IPS-18c (cell line): ENCODE results near the gene SPTLC2.
"Not testable (repeated sequence)": the region's sequence is repeated elsewhere in the genome, so short reads cannot be mapped to it uniquely, and the experiment has no call there.

Experiments used
- H3K4me3 ChIP-seq: 2 replicates; pipeline ENCODE4 v1.7.0; 2013; ENCODE audit warnings: low read depth, mild to moderate bottlenecking, low read length, moderate library complexity; ENCODE audit not compliant: insufficient read depth
- H3K9me3 ChIP-seq: one replicate; pipeline ENCODE4 v1.6.1; 2013; ENCODE audit warnings: mild to moderate bottlenecking, low read length, moderate library complexity; ENCODE audit not compliant: control insufficient read depth, insufficient read depth

Gene SPTLC2

DNA sequence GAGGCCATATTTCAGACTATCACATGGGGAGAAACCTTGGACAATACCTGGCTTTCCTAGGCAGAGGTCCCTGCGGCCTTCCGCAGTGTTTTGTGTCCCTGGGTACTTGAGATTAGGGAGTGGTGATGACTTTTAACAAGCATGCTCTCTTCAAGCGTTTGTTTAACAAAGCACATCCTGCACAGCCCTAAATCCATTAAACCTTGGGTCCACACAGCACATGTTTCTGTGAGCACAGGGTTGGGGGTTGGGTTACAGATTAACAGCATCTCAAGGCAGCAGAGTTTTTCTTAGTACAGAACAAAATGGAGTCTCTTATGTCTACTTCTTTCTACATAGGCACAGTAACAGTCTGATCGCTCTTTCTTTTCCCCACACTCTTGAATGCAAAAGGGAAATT is 19.4 kb upstream of the SPTLC2 start:
- H3K9me3 ChIP-seq, H3K4me3 ChIP-seq: not testable (repeated sequence)

DNA sequence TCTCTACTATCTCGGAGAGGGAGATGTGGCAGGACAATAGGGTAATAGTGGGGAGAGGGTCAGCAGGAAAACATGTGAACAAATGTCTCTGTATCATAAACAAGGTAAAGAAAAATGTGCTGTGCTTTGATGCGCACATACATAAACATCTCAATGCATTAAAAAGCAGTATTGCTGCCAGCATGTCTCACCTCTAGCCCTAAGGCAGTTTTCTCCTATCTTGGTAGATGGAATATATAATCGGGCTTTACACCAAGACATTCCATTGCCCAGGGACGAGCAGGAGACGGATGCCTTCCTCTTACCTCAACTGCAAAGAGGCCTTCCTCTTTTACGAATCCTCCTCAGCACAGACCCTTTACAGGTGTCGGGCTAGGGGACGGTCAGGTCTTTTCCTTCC is 19.0 kb upstream of the SPTLC2 start:
- H3K9me3 ChIP-seq = not testable (repeated sequence)

DNA sequence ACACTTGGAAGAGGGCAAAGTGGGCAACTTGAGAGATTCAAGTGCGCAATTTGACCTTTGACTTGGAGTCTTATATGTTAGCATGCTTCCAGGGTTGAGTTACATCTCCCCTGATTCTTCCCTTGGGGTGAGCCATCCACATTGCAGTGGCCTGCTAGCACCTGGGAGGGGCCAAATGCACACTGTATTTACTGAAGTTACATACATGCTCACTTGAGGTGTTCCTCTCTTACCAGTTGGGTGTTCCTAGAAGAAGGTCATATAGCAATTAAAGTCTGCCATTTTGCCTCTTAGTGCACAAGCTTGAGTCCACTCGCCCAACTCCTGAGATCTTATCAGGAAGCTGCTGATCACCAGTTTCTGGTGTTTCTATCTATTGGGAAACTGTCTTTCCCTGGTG is 13.7 kb upstream of the SPTLC2 start:
- Histone ChIP-seq H3K9me3 (peaks cover 4% of the 10 kb centered on the region), H3K4me3 (no peak overlapping the region)

More for the DNA sequence above, 19.0 kb upstream of the SPTLC2 start:
- H3K4me3 ChIP-seq = not testable (repeated sequence)

DNA sequence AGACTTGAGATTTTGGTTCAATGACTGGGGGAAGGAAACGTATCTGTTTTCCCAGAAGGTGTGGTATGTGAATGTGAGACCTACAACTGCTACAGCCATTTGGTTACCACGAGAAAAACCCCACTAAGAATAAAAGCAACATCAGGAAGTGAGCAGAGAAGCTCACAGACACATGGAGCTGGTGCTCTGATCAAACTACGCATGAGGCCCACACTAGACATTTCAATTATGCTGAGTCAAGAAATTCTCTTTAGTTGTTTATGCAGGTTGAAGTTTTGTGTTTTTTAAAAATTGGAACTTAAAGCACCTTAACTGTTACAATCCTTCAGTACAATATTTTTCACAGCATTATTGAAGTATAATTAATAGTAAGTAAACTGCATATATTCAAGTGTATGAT is 8.9 kb upstream of the SPTLC2 start:
- no peak overlapping the region for H3K4me3 ChIP-seq
- no peaks in the 10 kb centered on the region for H3K9me3 ChIP-seq

DNA sequence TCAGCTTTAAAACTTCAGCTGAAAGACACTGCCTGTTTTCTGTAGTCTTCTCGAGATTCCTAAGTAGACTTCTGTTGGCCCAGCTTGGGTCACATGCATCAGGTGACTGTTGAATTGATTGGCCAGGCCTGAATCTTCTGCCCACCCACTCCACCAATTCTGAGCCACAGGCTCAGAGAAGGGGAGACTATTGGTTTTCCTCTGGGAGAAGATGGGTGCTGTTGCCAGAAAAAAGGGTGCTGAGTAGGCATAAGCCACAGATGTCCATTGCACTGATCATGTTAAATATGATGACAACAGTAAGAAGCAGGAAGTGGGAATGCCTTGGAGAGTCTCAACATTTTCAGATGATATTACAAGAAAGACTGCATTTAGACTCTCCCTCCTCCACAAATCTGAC is 6.8 kb upstream of the SPTLC2 start:
- H3K9me3 ChIP-seq = no peaks in the 10 kb centered on the region
- H3K4me3 ChIP-seq = no peak overlapping the region

DNA sequence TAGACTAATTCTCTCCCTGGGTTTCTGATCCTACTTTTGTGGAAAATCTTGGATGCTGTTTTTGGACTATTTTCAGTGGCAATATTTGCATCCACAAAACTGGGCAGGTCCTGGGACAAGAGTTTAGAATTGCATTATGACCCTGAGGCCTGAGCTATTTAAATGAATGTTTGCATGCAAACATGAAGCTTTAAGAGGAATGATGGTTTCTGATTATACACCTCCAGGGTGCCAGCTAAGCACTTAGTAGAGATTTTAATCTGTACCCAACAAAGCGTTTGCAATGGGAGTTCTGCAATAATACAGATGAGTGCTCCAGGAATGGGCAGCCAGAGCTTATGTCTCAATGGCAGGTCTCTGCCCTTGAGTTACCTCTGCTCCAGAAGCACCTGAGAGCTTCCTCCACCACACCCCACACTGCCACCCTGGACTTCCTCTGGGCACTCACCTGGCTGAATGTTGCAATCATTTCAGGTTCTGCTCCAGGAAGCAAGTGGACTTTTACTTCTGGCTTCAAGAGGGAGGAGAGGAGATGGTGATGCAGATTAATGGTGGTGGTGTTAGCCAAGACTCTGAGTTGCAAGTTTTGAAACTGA is 6.0 kb upstream of the SPTLC2 start:
- no peaks in the 10 kb centered on the region for H3K9me3 ChIP-seq
- H3K4me3 ChIP-seq = no peak overlapping the region

DNA sequence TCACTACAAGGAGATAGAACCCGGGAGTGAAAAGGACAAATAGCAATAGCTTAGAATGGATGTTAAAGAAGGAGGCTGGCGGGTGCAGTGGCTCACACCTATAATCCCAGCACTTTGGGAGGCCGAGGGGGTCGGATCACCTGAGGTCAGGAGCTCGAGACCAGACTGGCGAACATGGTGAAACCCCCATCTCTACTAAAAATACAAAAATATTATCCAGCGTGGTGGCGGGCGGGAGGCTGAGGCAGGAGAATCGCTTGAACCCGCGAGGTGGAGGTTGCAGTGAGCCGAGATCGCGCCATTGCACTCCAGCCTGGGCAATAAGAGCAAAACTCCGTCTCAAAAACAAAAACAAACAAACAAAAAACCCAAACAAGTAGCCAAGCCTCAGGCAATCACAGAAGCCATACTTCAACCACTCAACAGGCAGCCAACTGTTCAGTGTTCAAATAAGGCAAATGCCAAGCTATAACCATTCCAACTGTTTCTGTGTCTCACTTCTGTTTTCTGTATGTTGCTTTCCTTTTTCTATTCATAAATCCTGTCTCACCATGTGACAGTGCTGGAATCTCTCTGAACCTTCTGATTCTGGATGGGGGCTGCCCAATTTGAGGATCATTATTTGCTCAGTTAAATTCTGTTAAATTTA is 3.9 kb upstream of the SPTLC2 start:
- Histone ChIP-seq H3K4me3 (no peak overlapping the region), H3K9me3 (no peaks in the 10 kb centered on the region)

DNA sequence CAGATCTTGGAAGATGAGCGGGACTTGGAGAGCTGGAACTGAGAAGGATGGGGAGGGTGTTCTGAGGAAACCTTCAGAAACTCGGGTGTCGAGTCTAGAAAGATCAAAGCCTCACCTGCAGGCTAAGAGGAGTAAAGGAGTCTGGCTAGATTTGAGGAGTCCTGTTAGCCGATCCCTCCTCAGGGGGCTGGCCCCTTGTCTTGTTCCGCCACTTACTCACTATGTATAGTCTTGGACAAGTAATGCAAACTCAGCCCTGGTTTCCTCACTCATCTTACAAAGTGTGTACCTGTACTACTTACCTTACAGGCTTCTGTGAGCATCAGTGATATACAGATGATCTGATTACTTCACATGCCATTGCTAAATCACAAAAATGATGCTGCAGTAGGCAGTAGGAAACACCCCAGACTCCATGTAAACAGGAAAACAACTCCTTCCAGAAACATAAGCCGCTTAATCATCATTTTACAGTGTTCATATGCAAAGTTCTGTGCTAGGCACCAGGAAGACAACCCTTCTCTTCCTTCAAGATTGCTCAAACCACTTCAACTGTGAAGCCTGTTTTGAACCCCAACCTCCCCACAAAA is 2.0 kb upstream of the SPTLC2 start:
- H3K4me3 ChIP-seq = no peak overlapping the region
- no peaks in the 10 kb centered on the region for H3K9me3 ChIP-seq

DNA sequence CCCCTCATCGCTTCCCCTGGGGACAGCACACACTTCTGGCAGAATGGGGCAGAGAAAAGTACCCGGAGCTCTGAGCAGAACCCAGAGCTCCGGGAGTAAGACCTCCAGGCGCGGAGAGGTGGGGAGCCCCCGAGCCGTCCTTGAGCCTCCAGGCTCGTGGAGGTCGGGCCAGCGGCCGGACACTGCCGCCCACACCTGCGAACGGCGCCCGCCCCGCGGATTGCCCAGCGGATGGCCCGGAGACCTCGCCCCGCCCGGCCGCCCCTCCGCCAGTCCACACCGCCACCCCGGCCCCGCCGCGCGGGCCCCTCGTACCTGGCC is 344 bp downstream of the SPTLC2 start:
- H3K4me3 ChIP-seq = peak overlapping the region; percentile 82
- H3K9me3 ChIP-seq = no peaks in the 10 kb centered on the region

DNA sequence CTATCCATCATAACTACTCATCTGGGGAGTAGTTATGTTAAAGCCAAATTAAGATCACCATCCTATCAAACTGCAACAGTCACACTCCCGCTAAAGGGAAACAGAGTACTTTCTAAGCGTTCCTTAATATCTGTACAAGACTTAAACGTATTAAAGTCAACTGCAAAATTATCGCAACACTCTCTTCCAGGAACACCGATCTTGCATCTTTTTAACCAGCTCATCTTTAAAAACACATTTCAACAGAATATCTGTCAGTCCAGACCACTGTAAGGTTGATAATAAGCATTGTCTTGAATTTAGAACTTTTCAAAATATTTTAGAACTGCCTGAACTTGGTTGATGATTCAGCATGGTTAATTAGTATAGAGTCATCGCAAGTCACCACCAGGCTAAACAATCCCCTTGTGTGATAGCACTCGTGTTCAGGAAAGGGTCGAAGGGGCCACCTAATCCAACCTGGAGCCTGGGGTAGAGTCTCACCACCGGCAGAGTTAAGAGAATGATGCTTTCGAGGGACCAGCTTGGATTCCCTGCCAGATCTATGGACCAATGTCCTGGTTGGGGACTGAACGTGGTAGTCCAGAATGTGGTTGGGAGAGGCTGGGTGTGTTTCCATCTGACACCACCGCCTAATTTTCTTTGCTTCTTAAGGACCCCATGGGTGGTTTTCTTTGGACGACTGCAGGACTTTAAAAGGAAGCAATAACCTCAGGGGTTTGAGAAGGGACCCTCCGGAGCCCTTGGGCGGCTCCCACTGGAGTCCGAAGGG is 890 bp downstream of the SPTLC2 start:
- H3K9me3 ChIP-seq = no peaks in the 10 kb centered on the region
- H3K4me3 ChIP-seq = peak overlapping the region; percentile 82

DNA sequence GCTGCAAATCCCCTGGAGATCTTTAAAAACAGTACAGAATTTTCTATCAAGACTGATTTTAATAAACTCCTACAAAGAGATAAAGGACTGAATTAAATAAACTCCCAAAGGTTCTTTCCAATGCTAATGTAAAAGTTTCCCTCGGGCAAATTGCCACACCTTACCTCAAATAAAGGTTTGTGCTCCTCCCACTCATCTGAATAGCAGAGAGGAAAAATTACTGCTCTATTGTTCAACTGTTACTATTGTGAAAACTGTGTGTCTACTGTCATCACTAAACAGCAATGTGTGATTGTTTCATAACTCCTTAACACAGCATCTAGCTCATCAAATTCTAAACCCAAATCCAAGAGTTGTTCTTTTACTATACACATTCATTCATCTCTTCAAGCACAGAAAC is 3.2 kb downstream of the SPTLC2 start:
- Histone ChIP-seq H3K4me3 (no peak overlapping the region), H3K9me3 (no peaks in the 10 kb centered on the region)

DNA sequence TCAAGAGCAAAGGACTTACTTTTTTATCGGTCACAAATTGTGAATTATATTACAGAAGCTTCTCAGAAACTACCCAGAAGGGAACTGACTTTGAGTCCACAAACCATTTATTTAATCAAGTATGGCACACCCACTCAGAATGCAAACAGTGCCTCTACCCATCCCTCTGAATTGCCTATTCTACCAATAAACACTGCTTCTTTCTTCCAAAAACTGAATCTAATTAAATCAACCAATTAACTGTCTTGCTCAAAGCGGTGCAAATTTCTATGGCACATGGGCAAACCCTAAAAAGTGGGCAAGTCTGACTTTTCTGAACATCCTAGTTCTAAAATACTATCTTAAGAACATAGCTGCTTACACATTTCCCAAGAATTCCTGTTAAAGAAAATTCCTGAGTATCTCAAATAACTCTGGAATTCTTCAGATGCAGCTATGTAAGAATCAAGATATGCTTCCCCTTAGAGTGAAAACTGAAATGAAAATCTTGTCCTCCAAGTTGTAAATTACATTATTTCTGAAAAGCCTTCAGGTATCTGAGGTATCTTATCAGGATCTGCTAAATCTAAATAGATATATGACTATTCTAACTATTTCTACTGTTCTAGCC is 4.3 kb downstream of the SPTLC2 start:
- no peak overlapping the region for H3K4me3 ChIP-seq
- H3K9me3 ChIP-seq = no peaks in the 10 kb centered on the region

DNA sequence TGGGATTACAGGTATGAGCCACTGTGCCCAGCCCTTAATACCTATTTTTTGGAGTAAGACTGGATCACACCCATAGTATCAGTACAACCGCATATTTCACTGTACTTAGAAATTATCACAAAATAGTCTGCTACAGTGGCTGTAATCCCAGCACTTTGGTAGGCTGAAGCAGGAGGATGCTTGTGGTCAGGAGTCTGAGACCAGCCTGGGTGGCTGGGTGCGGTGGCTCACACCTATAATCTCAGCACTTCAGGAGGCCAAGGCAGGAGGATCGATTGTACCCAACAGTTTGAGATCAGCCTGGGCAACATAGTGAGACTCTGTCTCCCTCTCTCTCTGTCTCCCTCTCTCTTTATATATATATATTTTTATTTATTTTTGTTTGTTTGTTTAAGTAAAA is 5.9 kb downstream of the SPTLC2 start:
- Histone ChIP-seq H3K4me3 (no peak overlapping the region), H3K9me3 (no peaks in the 10 kb centered on the region)

DNA sequence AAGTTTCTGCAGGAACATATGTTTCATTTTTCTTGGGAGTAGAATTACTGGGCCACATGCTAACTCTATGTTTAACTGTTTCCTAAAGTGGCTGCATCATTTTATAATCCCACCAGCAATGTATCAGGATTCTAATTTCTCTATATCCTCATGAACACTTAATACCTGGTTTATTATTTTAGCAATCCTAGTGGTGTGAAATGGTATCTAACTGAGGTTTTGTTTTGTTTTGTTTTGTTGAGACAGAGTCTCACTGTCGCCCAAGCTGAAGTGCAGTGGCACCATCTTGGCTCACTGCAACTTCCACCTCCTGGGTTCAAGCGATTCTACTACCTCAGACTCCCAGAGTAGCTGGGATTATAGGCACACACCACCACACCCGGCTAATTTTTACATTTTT is 6.5 kb downstream of the SPTLC2 start:
- Histone ChIP-seq H3K9me3 (no peaks in the 10 kb centered on the region), H3K4me3 (no peak overlapping the region)

DNA sequence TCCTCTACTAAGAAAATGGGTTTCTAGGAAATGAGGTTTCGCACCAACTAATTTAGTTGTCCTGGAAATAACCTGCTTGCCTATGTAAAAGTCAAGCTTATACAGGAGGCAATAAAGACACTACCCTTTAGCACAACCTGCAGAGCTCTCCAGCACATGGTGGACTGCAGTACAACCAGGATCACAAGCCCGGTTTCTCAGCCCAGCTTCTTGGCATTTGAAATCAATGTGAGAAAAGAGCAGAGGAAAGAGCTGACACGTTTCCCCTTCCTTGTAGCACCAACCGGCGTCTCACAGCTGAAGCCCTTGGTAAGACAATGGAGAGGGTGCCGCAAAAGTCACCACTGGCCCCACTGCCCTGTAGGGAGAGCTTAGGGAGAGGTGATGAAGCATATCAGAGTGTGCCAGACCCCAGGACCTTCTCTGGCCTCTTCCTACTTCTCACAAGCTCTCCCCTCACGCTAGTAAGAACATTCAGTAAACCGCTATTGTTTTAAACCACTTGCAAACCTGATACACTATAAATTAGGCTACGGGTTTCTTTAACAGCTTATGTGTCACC is 8.6 kb downstream of the SPTLC2 start:
- Histone ChIP-seq H3K4me3 (no peak overlapping the region), H3K9me3 (no peaks in the 10 kb centered on the region)

DNA sequence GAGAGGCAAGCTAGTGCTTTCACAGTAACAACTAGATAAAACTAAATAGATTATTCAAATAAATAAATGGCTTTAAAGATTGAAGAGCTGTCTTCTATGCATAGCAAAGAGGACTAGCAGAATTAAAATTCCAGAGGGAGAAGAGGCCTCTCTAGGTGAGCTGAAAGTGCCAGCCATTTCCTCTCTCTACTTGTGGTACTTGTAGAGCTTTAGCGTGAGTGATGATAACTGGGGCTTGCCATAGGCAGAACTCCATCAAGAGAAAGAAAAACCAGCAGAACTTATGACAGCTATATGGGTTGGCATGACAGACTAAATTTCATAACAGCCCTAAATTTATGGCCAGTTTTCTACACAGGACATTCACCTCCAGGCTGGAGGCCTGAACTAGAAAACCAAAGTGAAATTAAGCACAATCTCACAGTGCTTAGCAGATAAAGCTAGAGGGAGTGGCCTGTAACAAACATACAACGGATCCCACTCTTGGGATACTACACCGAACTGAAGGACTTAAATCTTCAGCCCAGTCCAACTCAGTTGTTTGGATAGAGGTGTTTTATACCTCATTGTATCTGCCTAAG is 11.0 kb downstream of the SPTLC2 start:
- peaks cover 5% of the 10 kb centered on the region for H3K9me3 ChIP-seq
- no peak overlapping the region for H3K4me3 ChIP-seq

DNA sequence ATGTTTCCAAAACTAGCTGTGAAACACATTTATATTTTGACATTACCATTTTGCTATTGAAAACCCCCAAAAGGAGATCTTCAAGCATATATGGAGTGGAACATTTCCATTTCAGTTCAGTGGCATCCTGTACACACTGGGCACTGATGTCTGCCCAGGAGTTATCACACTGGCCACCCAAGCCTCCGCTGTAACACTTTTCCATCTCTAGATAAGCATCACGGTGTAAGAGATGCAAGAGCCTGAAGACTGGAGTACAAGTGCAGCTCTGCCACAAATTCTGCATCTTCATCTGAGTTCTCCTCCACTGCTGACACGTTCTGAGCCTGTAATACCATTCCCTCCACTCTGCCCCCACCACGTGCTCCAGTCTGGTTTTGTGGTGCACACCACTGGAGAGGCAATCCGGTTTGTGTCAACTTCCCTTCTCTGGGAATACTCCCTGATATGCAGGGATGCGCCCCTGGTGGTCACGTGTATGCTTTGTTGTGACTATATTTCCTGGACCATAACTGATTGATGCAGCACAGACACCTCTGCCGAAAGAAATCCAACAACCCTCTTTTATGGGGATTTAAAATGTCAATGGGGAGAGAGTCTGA is 12.7 kb downstream of the SPTLC2 start:
- Histone ChIP-seq H3K9me3 (peaks cover 5% of the 10 kb centered on the region), H3K4me3 (no peak overlapping the region)
